ENCODE measurements around the gene RNF43. TPM values are rescaled to one million over a fixed set of nuclear protein-coding genes. Genes with fewer than 3 reads are reported as not detected.

Gene RNF43
- total RNA-seq, 2 experiments from 2014 or later: 0.71 to 1.0 TPM

- ATAC-seq: no peak
- Mint-ChIP-seq H3K27ac (no peak overlapping the region), H3K4me3 (no peak overlapping the region), H3K27me3 (no peaks in the 10 kb centered on the region), H3K36me3 (ENCODE audit: low read depth) (peaks cover 2% of the 10 kb centered on the region), H3K4me1 (peaks cover 20% of the 10 kb centered on the region), H3K9me3 (ENCODE audit: low read depth) (no peaks in the 10 kb centered on the region)
- intact Hi-C loops (cut with DNase I, micrococcal nuclease): no loop called here
- ChIA-PET CTCF (interaction anchor here (0.5 to 2.0 kb wide), 6 partner anchors 57 to 789 kb away, joined by 3 to 22 read pairs (median 4); partner anchors contain the start of gene MKS1), POLR2A (no interaction called here)
- no peak for DNase-seq
Measured at GRCh38 chr17:58420827-58421226, 3.5 kb upstream of the RNF43 start.

GRCh38 chr17:58416937-58417299 lies 416 bp downstream of the RNF43 start:
- ChIA-PET POLR2A (interaction anchor here (0.8 to 1.9 kb wide), 9 partner anchors 51 to 214 kb away, joined by 3 to 15 read pairs (median 8); partner anchors contain the start of genes SUPT4H1 and TSPOAP1), CTCF (interaction anchor here (0.5 to 5.1 kb wide), 26 partner anchors 9 to 196 kb away, joined by 3 to 94 read pairs (median 6); partner anchors contain the start of genes LPO and SUPT4H1)
- peaks cover 38% of the 10 kb centered on the region for H3K4me1 Mint-ChIP-seq
- DNase-seq (no peak), ATAC-seq (no peak)
- peak overlapping the region; percentile 9 for H3K4me3 Mint-ChIP-seq
- H3K36me3 Mint-ChIP-seq (ENCODE audit: low read depth): no peaks in the 10 kb centered on the region
- intact Hi-C loops (cut with DNase I, micrococcal nuclease): loop anchor here (1.0 to 2.0 kb wide), 7 partner anchors 35 to 113 kb away; partner anchors contain the start of gene SUPT4H1 (in 1 of the 2)
- no peaks in the 10 kb centered on the region for H3K9me3 Mint-ChIP-seq (ENCODE audit: low read depth)
- peak overlapping the region; percentile 38 for H3K27ac Mint-ChIP-seq
- no peaks in the 10 kb centered on the region for H3K27me3 Mint-ChIP-seq

DNA sequence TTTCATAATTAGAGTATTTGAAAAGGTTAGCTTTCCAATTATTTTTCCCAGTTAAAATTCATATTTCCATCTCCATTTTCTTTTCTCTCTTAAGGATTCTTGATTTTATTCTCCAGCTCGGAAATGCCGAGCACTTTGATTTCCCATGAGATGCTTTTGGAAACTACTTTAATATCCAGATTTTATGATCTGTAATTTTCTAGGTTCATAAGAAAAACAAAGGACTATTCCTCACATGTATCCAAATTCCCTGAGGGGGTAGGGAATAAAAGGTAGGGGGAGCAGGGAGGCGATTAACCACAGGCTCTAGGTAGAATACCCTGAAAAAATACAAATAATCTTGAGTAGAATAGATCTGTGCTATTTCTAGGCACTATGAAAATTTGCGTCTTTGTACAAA lies 938 bp downstream of the RNF43 start:
- POLR2A ChIA-PET: interaction anchor here (1.9 kb wide), 1 partner anchor 64 kb away, joined by 13 read pairs; the partner anchor contains the start of gene SUPT4H1
- ATAC-seq: no peak
- peaks cover 40% of the 10 kb centered on the region for H3K4me1 Mint-ChIP-seq
- no peak for DNase-seq
- H3K4me3 Mint-ChIP-seq: no peak overlapping the region
- CTCF ChIA-PET: interaction anchor here (1.3 to 5.1 kb wide), 9 partner anchors 10 to 112 kb away, joined by 3 to 94 read pairs (median 10); no protein-coding TSS in a partner anchor
- intact Hi-C loops (cut with DNase I, micrococcal nuclease): loop anchor here in 1 of 2 experiments (2.0 kb wide), 1 partner anchor 72 kb away; no protein-coding TSS in a partner anchor
- no peak overlapping the region for H3K27ac Mint-ChIP-seq
- H3K27me3 Mint-ChIP-seq: no peaks in the 10 kb centered on the region
- H3K36me3 Mint-ChIP-seq (ENCODE audit: low read depth): no peaks in the 10 kb centered on the region
- H3K9me3 Mint-ChIP-seq (ENCODE audit: low read depth): no peaks in the 10 kb centered on the region

DNA sequence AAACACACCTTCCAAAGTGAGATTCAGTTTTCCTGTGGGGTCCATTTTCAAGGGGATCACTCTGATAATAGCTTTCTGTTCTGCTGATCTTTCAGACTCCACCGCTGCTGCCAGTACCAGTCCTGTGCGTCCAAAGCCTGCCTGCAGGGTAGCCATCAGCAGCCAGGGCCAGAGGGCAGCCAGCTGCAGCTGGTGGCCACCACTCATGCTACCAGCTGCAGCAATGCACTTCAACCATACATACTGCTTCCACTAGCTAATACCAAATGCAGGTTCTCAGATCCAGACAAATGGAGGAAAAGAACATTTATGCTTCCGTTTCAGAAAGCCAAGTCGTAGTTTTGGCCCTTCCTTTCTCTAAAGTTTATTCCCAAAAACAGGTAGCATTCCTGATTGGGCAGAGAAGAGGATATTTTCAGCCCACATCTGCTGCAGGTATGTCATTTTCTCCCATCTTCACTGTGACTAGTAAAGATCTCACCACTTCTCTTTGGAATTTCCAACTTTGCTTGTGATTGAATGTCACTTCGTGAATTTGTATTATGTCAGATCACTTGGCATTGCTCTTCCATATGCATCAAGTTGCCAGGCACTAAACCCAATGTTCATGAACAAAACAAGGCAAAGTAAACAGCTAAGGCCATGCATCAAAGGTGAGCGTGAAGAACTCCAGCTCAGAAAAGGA lies 1.8 kb downstream of the RNF43 start:
- peaks cover 40% of the 10 kb centered on the region for H3K4me1 Mint-ChIP-seq
- ChIA-PET CTCF (interaction anchor here (1.0 to 5.1 kb wide), 11 partner anchors 11 to 111 kb away, joined by 3 to 94 read pairs (median 4); no protein-coding TSS in a partner anchor), POLR2A (interaction anchor here (0.7 kb wide), 1 partner anchor 89 kb away, joined by 3 read pairs; no protein-coding TSS in a partner anchor)
- DNase-seq (peak; percentile 6), ATAC-seq (no peak)
- no peak overlapping the region for H3K4me3 Mint-ChIP-seq
- no peaks in the 10 kb centered on the region for H3K27me3 Mint-ChIP-seq
- intact Hi-C loops (cut with DNase I, micrococcal nuclease): loop anchor here in 1 of 2 experiments (2.0 kb wide), 1 partner anchor 71 kb away; no protein-coding TSS in a partner anchor
- H3K36me3 Mint-ChIP-seq (ENCODE audit: low read depth): no peaks in the 10 kb centered on the region
- no peaks in the 10 kb centered on the region for H3K9me3 Mint-ChIP-seq (ENCODE audit: low read depth)
- no peak overlapping the region for H3K27ac Mint-ChIP-seq

DNA sequence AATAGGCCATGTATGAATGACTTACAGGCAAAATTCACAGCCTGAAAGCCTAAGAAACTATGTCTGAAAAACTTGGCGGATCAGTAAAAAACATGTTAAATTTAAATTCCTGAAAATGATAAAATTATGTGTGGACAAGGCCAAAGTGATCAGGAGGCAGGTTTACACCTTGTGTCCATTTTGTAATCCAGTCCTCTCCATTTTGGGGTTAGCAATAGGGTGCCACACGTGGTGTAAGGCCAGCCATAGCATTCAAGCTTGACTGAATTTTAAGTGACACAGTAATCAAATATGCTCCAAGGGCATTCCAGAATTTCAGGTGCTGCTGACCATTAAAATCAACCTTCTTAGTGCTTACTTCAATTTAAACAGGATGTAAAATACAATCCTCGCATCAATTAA lies 2.7 kb downstream of the RNF43 start:
- Mint-ChIP-seq H3K36me3 (ENCODE audit: low read depth) (no peaks in the 10 kb centered on the region), H3K27me3 (no peaks in the 10 kb centered on the region), H3K9me3 (ENCODE audit: low read depth) (no peaks in the 10 kb centered on the region), H3K4me1 (peaks cover 40% of the 10 kb centered on the region), H3K27ac (no peak overlapping the region), H3K4me3 (no peak overlapping the region)
- intact Hi-C loops (cut with DNase I, micrococcal nuclease): no loop called here
- no peak for DNase-seq
- ChIA-PET POLR2A (no interaction called here), CTCF (interaction anchor here (0.7 to 5.1 kb wide), 8 partner anchors 28 to 110 kb away, joined by 3 to 94 read pairs (median 4); no protein-coding TSS in a partner anchor)
- no peak for ATAC-seq

- DNase-seq: no peak
- no peaks in the 10 kb centered on the region for H3K9me3 Mint-ChIP-seq (ENCODE audit: low read depth)
- peak overlapping the region; percentile 70 for H3K27ac Mint-ChIP-seq
- no peak for ATAC-seq
- H3K36me3 Mint-ChIP-seq (ENCODE audit: low read depth): no peaks in the 10 kb centered on the region
- POLR2A ChIA-PET: interaction anchor here (1.4 to 1.6 kb wide), 4 partner anchors 32 to 81 kb away, joined by 4 read pairs; no protein-coding TSS in a partner anchor
- no peak overlapping the region for H3K4me3 Mint-ChIP-seq
- CTCF ChIA-PET: interaction anchor here (0.6 to 5.1 kb wide), 11 partner anchors 12 to 107 kb away, joined by 3 to 94 read pairs (median 4); partner anchors contain the start of gene SUPT4H1
- no peaks in the 10 kb centered on the region for H3K27me3 Mint-ChIP-seq
- peaks cover 40% of the 10 kb centered on the region for H3K4me1 Mint-ChIP-seq
- intact Hi-C loops (cut with DNase I, micrococcal nuclease): loop anchor here in 1 of 2 experiments (1.0 kb wide), 2 partner anchors 60 to 96 kb away; no protein-coding TSS in a partner anchor
Measured at GRCh38 chr17:58413684-58414083, 3.6 kb downstream of the RNF43 start.

DNA sequence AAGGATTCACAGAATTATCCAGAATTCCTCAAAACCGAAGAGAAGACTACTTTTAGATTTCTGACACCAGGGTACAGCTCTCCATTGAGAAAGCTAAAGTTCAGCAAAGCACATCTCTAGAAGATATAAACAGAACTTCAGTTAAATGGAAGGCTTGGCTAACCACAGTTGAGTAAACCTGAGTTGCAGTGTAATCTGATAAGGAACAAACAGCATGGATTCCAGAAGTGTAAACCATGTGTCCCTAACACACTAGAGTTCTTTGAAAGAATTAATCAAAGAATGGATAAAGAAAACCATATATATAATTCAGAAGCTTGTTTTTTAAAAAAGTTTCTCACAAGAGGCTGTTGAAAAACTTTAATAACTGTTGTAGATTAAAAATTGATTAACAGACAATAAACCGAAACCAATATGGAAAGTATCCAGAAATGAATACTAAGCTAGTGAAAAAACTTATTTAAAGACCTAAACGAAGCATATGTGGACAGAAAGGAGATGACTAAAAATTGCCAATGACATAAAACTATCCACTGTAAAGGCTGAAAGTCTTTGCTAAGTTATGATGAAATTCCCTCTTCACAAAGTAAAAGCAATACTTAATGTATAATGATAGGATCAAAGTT lies 4.3 kb downstream of the RNF43 start:
- no peaks in the 10 kb centered on the region for H3K27me3 Mint-ChIP-seq
- intact Hi-C loops (cut with DNase I, micrococcal nuclease): loop anchor here in 1 of 2 experiments (1.0 kb wide), 2 partner anchors 60 to 96 kb away; no protein-coding TSS in a partner anchor
- ATAC-seq: peak; percentile 24
- ChIA-PET POLR2A (interaction anchor here (1.4 to 1.6 kb wide), 4 partner anchors 31 to 81 kb away, joined by 4 read pairs; no protein-coding TSS in a partner anchor), CTCF (interaction anchor here (0.9 to 5.1 kb wide), 10 partner anchors 18 to 107 kb away, joined by 3 to 94 read pairs (median 4); partner anchors contain the start of gene SUPT4H1)
- no peaks in the 10 kb centered on the region for H3K36me3 Mint-ChIP-seq (ENCODE audit: low read depth)
- H3K27ac Mint-ChIP-seq: peak overlapping the region; percentile 70
- no peaks in the 10 kb centered on the region for H3K9me3 Mint-ChIP-seq (ENCODE audit: low read depth)
- peaks cover 37% of the 10 kb centered on the region for H3K4me1 Mint-ChIP-seq
- no peak for DNase-seq
- H3K4me3 Mint-ChIP-seq: no peak overlapping the region

DNA sequence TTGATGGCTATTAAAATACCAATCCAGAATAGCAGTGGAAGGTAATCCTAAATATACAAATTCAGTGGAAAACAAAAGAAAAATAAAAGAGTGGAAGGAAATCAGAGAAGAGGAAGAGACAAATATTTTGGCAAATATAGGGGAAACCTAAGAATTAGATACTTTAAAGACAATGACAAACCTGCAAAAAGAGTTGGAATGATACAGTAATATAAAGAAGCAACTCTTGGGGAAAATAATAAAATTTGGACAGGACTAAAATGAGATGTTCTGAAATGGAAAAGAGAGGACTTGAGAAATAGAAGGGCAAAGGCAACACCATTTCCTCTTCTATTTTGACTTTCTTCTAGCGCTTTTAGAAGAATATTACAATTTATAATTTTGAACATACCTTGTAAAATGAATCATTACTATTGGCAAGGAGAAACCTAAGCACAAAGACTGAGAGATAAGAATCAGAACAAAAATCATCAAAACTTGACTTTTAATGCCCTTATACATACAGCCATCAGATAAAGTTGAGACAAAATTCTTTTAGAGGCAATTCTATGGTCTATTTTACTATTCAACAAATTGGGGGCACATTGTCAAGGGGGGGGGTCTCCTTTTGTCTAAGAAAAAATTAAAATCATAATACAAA lies 5.2 kb downstream of the RNF43 start:
- ATAC-seq (no peak), DNase-seq (no peak)
- Mint-ChIP-seq H3K36me3 (ENCODE audit: low read depth) (no peaks in the 10 kb centered on the region), H3K4me1 (peaks cover 28% of the 10 kb centered on the region), H3K4me3 (no peak overlapping the region), H3K27me3 (no peaks in the 10 kb centered on the region), H3K9me3 (ENCODE audit: low read depth) (no peaks in the 10 kb centered on the region), H3K27ac (no peak overlapping the region)
- ChIA-PET CTCF (interaction anchor here (0.9 to 1.7 kb wide), 8 partner anchors 28 to 95 kb away, joined by 3 to 9 read pairs (median 6); partner anchors contain the start of gene SUPT4H1), POLR2A (interaction anchor here (1.4 to 1.6 kb wide), 3 partner anchors 30 to 80 kb away, joined by 4 read pairs; no protein-coding TSS in a partner anchor)
- intact Hi-C loops (cut with DNase I, micrococcal nuclease): no loop called here

DNA sequence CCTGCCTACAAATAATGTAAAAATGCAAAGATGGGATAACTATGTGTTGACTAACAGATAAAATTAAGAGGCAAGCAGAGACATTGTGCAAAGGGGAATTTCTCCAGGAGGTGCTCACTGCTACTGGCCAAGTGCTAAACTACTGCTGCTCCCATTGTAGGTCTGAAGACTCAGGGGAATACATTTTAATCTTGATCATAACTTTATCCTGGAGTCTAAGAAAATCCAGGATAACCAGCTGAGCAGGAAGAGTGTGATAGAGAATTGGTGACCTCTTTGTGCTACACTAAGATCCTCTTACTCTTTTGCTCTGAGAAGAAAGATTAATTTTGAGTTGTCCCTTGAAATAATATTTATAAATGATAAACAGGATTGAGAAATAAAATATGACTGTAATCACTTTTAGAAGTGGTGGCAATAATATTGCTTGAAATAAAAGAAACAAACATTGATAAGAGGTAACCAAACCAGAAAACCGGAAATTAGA lies 5.9 kb downstream of the RNF43 start:
- DNase-seq (no peak), ATAC-seq (no peak)
- H3K4me1 Mint-ChIP-seq: peaks cover 24% of the 10 kb centered on the region
- POLR2A ChIA-PET: no interaction called here
- no peak overlapping the region for H3K4me3 Mint-ChIP-seq
- CTCF ChIA-PET: interaction anchor here (0.8 to 1.7 kb wide), 4 partner anchors 8 to 108 kb away, joined by 3 to 9 read pairs (median 4); no protein-coding TSS in a partner anchor
- H3K9me3 Mint-ChIP-seq (ENCODE audit: low read depth): no peaks in the 10 kb centered on the region
- no peaks in the 10 kb centered on the region for H3K27me3 Mint-ChIP-seq
- intact Hi-C loops (cut with DNase I, micrococcal nuclease): no loop called here
- no peak overlapping the region for H3K27ac Mint-ChIP-seq
- H3K36me3 Mint-ChIP-seq (ENCODE audit: low read depth): no peaks in the 10 kb centered on the region

- H3K4me3 Mint-ChIP-seq: no peak overlapping the region
- POLR2A ChIA-PET: no interaction called here
- H3K36me3 Mint-ChIP-seq (ENCODE audit: low read depth): no peaks in the 10 kb centered on the region
- peaks cover 21% of the 10 kb centered on the region for H3K4me1 Mint-ChIP-seq
- H3K9me3 Mint-ChIP-seq (ENCODE audit: low read depth): no peaks in the 10 kb centered on the region
- DNase-seq (no peak), ATAC-seq (no peak)
- intact Hi-C loops (cut with DNase I, micrococcal nuclease): no loop called here
- CTCF ChIA-PET: interaction anchor here (0.8 to 1.7 kb wide), 4 partner anchors 9 to 107 kb away, joined by 3 to 9 read pairs (median 4); no protein-coding TSS in a partner anchor
- no peak overlapping the region for H3K27ac Mint-ChIP-seq
- no peaks in the 10 kb centered on the region for H3K27me3 Mint-ChIP-seq
Measured at GRCh38 chr17:58410714-58411407, 6.5 kb downstream of the RNF43 start.
